Trophoblast cell (in vitro differentiated cells and primary cell): ENCODE measurements around the gene KRT86.
A peak's percentile ranks its signal among the peaks of the same experiment; 100 is the strongest.
"Not testable (repeated sequence)": the region's sequence is repeated elsewhere in the genome, so short reads cannot be mapped to it uniquely, and the experiment has no call there.

Experiments
- DNase-seq, 2 donors: peaks; one replicate each; pipeline ENCODE4 v3.0.0-alpha.2; 2016
- H2AFZ ChIP-seq: 2 replicates; pipeline ENCODE4 v1.6.1; 2013; ENCODE audit warnings: low read length, moderate library complexity, mild to moderate bottlenecking; ENCODE audit not compliant: insufficient read depth, poor library complexity
- H2AK5ac ChIP-seq: 2 replicates; pipeline ENCODE4 v1.6.1; 2013; ENCODE audit warnings: mild to moderate bottlenecking, low read length
- H2BK120ac ChIP-seq: 2 replicates; pipeline ENCODE4 v1.6.1; 2013; ENCODE audit warnings: low read length, mild to moderate bottlenecking, moderate library complexity; ENCODE audit not compliant: insufficient read depth, poor library complexity
- H2BK12ac ChIP-seq: 2 replicates; pipeline ENCODE4 v1.6.1; 2013; ENCODE audit warnings: mild to moderate bottlenecking, low read length, moderate library complexity
- H2BK5ac ChIP-seq: 2 replicates; pipeline ENCODE4 v1.6.1; 2013; ENCODE audit warnings: low read length, low read depth, moderate library complexity, mild to moderate bottlenecking; ENCODE audit not compliant: poor library complexity
- H3K14ac ChIP-seq: 2 replicates; pipeline ENCODE4 v1.6.1; 2013; ENCODE audit warnings: mild to moderate bottlenecking, low read length
- H3K18ac ChIP-seq: 2 replicates; pipeline ENCODE4 v1.6.1; 2013; ENCODE audit warnings: mild to moderate bottlenecking, low read length
- H3K23ac ChIP-seq: 2 replicates; pipeline ENCODE4 v1.6.1; 2013; ENCODE audit warnings: low read length
- H3K27ac ChIP-seq: 2 replicates; pipeline ENCODE4 v1.5.1; 2013; ENCODE audit warnings: low read depth, mild to moderate bottlenecking, inconsistent platforms, low read length, moderate library complexity
- H3K27me3 ChIP-seq: 2 replicates; pipeline ENCODE4 v1.6.1; 2013; ENCODE audit warnings: inconsistent platforms, mild to moderate bottlenecking, low read length, moderate library complexity; ENCODE audit not compliant: insufficient read depth
- H3K36me3 ChIP-seq, 2 experiments: 1 replicate in 1 of 2; 2 replicates in 1 of 2; pipeline ENCODE4 v1.6.1; 2013; ENCODE audit warnings: low read length in 2 of 2, mild to moderate bottlenecking in 2 of 2, moderate library complexity in 1 of 2; ENCODE audit not compliant: insufficient read depth in 2 of 2, control insufficient read depth in 1 of 2
- H3K4ac ChIP-seq: 2 replicates; pipeline ENCODE4 v1.6.1; 2013; ENCODE audit warnings: low read depth, mild to moderate bottlenecking, low read length, moderate library complexity
- H3K4me1 ChIP-seq, 2 experiments: 1 replicate in 1 of 2; 2 replicates in 1 of 2; pipeline ENCODE4 v1.6.1; 2013; ENCODE audit warnings: low read length in 2 of 2, mild to moderate bottlenecking in 2 of 2, moderate library complexity in 1 of 2; ENCODE audit not compliant: insufficient read depth in 2 of 2, control insufficient read depth in 1 of 2
- H3K4me2 ChIP-seq: 2 replicates; pipeline ENCODE4 v1.6.1; 2013; ENCODE audit warnings: inconsistent platforms, mild to moderate bottlenecking, low read length, moderate library complexity
- H3K4me3 ChIP-seq: 2 replicates; pipeline ENCODE4 v1.5.1; 2013; ENCODE audit warnings: mild to moderate bottlenecking, low read depth, low read length, inconsistent platforms
- H3K79me1 ChIP-seq: one replicate; pipeline ENCODE4 v1.6.1; 2013; ENCODE audit warnings: low read length
- H3K79me2 ChIP-seq: 2 replicates; pipeline ENCODE4 v1.6.1; 2013; ENCODE audit warnings: low read length, mild to moderate bottlenecking; ENCODE audit not compliant: control insufficient read depth, insufficient read depth, poor library complexity
- H3K9ac ChIP-seq: 2 replicates; pipeline ENCODE4 v1.6.1; 2013; ENCODE audit warnings: mild to moderate bottlenecking, low read length
- H3K9me3 ChIP-seq: 2 replicates; pipeline ENCODE4 v1.6.1; 2013; ENCODE audit warnings: low read depth, mild to moderate bottlenecking, control low read depth, inconsistent platforms, low read length; ENCODE audit not compliant: insufficient read depth
- H4K12ac ChIP-seq: 2 replicates; pipeline ENCODE4 v1.6.1; 2013; ENCODE audit warnings: low read depth, mild to moderate bottlenecking, low read length, moderate library complexity
- H4K8ac ChIP-seq: 2 replicates; pipeline ENCODE4 v1.6.1; 2013; ENCODE audit warnings: low read depth, mild to moderate bottlenecking, low read length, moderate library complexity
- H4K91ac ChIP-seq: one replicate; pipeline ENCODE4 v1.6.1; 2013; ENCODE audit warnings: low read depth, mild to moderate bottlenecking, low read length, moderate library complexity
- WGBS: extraction: QIAGEN DNeasy Blood & Tissue Kit; methylation state at CpG from one replicate; pipeline ENCODE4 v1.1.7; 2013; ENCODE audit warnings: missing lambda C conversion rate; ENCODE audit not compliant: insufficient read length, insufficient coverage; ENCODE audit errors: extremely low coverage; 5-methylcytosine and 5-hydroxymethylcytosine counted together

KRT86 gene

DNA sequence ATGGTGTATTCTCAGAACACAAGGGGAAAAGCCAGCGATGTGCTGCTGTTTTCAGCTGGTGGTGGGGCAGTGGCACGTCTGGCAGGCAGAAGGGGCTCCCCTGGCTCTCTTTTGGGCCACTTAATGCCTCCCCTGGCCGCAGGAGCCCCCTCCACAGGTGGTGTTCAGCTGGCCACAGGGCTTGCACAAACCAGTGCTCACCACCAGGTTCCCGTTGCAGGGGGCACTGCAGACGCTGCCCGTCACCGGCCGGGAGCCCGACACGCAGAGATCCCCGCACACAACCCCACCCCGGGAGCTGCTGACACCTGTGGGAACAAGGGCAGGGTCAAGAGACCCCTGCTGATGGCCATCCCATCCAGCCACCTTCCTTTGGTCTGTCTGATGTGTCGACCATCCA, 40.1 kb downstream of the KRT86 start:
- H3K79me1 ChIP-seq: no peaks in the 10 kb centered on the region
- no peak overlapping the region for H3K23ac ChIP-seq
- H4K8ac ChIP-seq: no peak overlapping the region
- H3K18ac ChIP-seq: no peak overlapping the region
- H2BK12ac ChIP-seq: no peak overlapping the region
- no peaks in the 10 kb centered on the region for H3K79me2 ChIP-seq
- no peak for DNase-seq
- H3K14ac ChIP-seq: no peak overlapping the region
- no peak overlapping the region for H3K27ac ChIP-seq
- H3K4me3 ChIP-seq: no peak overlapping the region
- WGBS: no CpG with 5 or more reads among the region's 13 CpGs
- H3K4me1 ChIP-seq: no peaks in the 10 kb centered on the region
- no peak overlapping the region for H4K12ac ChIP-seq
- peaks cover 4% of the 10 kb centered on the region for H3K27me3 ChIP-seq
- H3K9me3 ChIP-seq: no peaks in the 10 kb centered on the region
- H3K9ac ChIP-seq: no peak overlapping the region
- H3K4me2 ChIP-seq: no peak overlapping the region
- no peak overlapping the region for H3K4ac ChIP-seq
- H2AK5ac ChIP-seq: no peak overlapping the region
- H2BK5ac ChIP-seq: no peak overlapping the region
- no peak overlapping the region for H2AFZ ChIP-seq
- H3K36me3 ChIP-seq: no peaks in the 10 kb centered on the region
- no peak overlapping the region for H4K91ac ChIP-seq
- no peak overlapping the region for H2BK120ac ChIP-seq

GRCh38 chr12:52315721-52316120, 41.3 kb downstream of the KRT86 start:
- H3K9ac ChIP-seq, H3K79me1 ChIP-seq, H2AFZ ChIP-seq, H3K9me3 ChIP-seq, H2BK120ac ChIP-seq, H3K4me1 ChIP-seq, H3K4me2 ChIP-seq, H2AK5ac ChIP-seq, H3K79me2 ChIP-seq, H4K91ac ChIP-seq, H3K27me3 ChIP-seq, H2BK5ac ChIP-seq, H4K8ac ChIP-seq, H3K27ac ChIP-seq, H3K23ac ChIP-seq, H3K18ac ChIP-seq, H3K4me3 ChIP-seq, H4K12ac ChIP-seq, H3K4ac ChIP-seq, H3K14ac ChIP-seq, H2BK12ac ChIP-seq, H3K36me3 ChIP-seq: not testable (repeated sequence)
- peak; percentile 5 to 37 for DNase-seq
- WGBS: no CpG with 5 or more reads among the region's 9 CpGs

GRCh38 chr12:52316290-52316689, 41.8 kb downstream of the KRT86 start:
- Histone ChIP-seq H3K27me3 (no peaks in the 10 kb centered on the region), H3K4me2 (no peak overlapping the region), H4K8ac (no peak overlapping the region), H2AK5ac (no peak overlapping the region), H3K79me1 (no peaks in the 10 kb centered on the region), H3K9ac (no peak overlapping the region), H3K4me3 (no peak overlapping the region), H4K12ac (no peak overlapping the region), H2BK5ac (no peak overlapping the region), H3K23ac (no peak overlapping the region), H3K27ac (no peak overlapping the region), H2BK12ac (no peak overlapping the region), H3K9me3 (no peaks in the 10 kb centered on the region), H3K4me1 (no peaks in the 10 kb centered on the region), H3K4ac (no peak overlapping the region), H3K36me3 (no peaks in the 10 kb centered on the region), H2BK120ac (no peak overlapping the region), H3K18ac (no peak overlapping the region), H2AFZ (no peak overlapping the region), H4K91ac (no peak overlapping the region), H3K79me2 (no peaks in the 10 kb centered on the region), H3K14ac (no peak overlapping the region)
- no CpG with 5 or more reads among the region's 9 CpGs for WGBS
- no peak for DNase-seq

DNA sequence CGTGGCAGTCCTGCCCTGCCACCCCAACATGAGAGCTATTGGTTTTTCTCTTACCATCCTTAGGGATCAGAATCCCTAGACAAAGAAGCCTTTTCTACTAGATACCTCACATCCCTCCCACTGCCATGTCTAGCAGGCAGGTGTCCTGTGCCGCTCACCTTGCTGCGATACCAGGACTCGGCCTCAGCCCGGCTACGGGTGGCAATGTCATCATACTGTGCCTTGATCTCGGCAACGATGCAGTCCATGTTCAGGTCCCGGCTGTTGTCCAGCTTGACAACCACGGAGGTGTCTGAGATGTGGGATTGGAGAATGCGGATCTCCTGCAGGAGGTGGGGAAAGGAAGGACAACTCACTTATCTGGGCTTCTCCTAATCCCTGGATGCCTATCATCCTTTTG, 42.3 kb downstream of the KRT86 start:
- no peak overlapping the region for H3K4me3 ChIP-seq
- H3K23ac ChIP-seq: no peak overlapping the region
- H3K79me1 ChIP-seq: no peaks in the 10 kb centered on the region
- no peak overlapping the region for H3K27ac ChIP-seq
- H3K4me1 ChIP-seq: no peaks in the 10 kb centered on the region
- no peak overlapping the region for H2BK120ac ChIP-seq
- H4K12ac ChIP-seq: no peak overlapping the region
- no peak overlapping the region for H2AFZ ChIP-seq
- H4K8ac ChIP-seq: no peak overlapping the region
- no peak overlapping the region for H2AK5ac ChIP-seq
- no peaks in the 10 kb centered on the region for H3K79me2 ChIP-seq
- H3K4me2 ChIP-seq: no peak overlapping the region
- H3K18ac ChIP-seq: no peak overlapping the region
- H2BK5ac ChIP-seq: no peak overlapping the region
- DNase-seq: peak in 1 of 2 donors; percentile 21
- no peak overlapping the region for H4K91ac ChIP-seq
- no peak overlapping the region for H3K14ac ChIP-seq
- H3K9me3 ChIP-seq: no peaks in the 10 kb centered on the region
- H3K27me3 ChIP-seq: no peaks in the 10 kb centered on the region
- H3K36me3 ChIP-seq: no peaks in the 10 kb centered on the region
- no peak overlapping the region for H3K9ac ChIP-seq
- WGBS: no CpG with 5 or more reads among the region's 11 CpGs
- no peak overlapping the region for H2BK12ac ChIP-seq
- H3K4ac ChIP-seq: no peak overlapping the region
